HG02798 (cell line): ENCODE data around the gene OVOL3.

Experiments
- ATAC-seq: cut with Tn5 transposase; IDR thresholded peaks from one replicate; pipeline ENCODE4 v1.9.1; 2021; ENCODE audit warnings: mild to moderate bottlenecking; ENCODE audit not compliant: unreplicated experiment, poor library complexity

The OVOL3 gene

GRCh38 chr19:36099166-36099785 lies 11.7 kb upstream of the OVOL3 start:
- no peak for ATAC-seq

GRCh38 chr19:36100476-36100875 lies 10.5 kb upstream of the OVOL3 start:
- ATAC-seq: no peak

GRCh38 chr19:36101550-36102327 lies 9.2 kb upstream of the OVOL3 start:
- ATAC-seq: no peak

GRCh38 chr19:36103040-36103626 lies 7.8 kb upstream of the OVOL3 start:
- no peak for ATAC-seq

GRCh38 chr19:36103842-36104552 lies 6.9 kb upstream of the OVOL3 start:
- ATAC-seq: no peak

- no peak for ATAC-seq
Observed at GRCh38 chr19:36106441-36106840, 4.5 kb upstream of the OVOL3 start.

GRCh38 chr19:36106991-36107390 lies 4.0 kb upstream of the OVOL3 start:
- ATAC-seq: no peak

- ATAC-seq: no peak
Observed at GRCh38 chr19:36108684-36109083, 2.3 kb upstream of the OVOL3 start.

GRCh38 chr19:36111200-36111539 lies 227 bp downstream of the OVOL3 start:
- no peak for ATAC-seq

- no peak for ATAC-seq
Observed at GRCh38 chr19:36112678-36113077, 1.7 kb downstream of the OVOL3 start.

GRCh38 chr19:36113425-36113824 lies 2.5 kb downstream of the OVOL3 start:
- no peak for ATAC-seq

- peak; percentile 0 for ATAC-seq
Observed at GRCh38 chr19:36113894-36114720, 3.2 kb downstream of the OVOL3 start.

- peak; percentile 85 for ATAC-seq
Observed at GRCh38 chr19:36114721-36115452, 3.9 kb downstream of the OVOL3 start, which contains the start of gene POLR2I. Gene POLR2I (minus strand): TSS chr19:36114875. CDS start chr19:36114856, 19 bp downstream.

GRCh38 chr19:36115453-36116343 lies 4.8 kb downstream of the OVOL3 start, which contains the start of gene TBCB:
Gene TBCB (plus strand): TSS chr19:36115468. CDS start chr19:36115561, 93 bp downstream.
- peak; percentile 34 for ATAC-seq

GRCh38 chr19:36116344-36116637 lies 5.3 kb downstream of the OVOL3 start:
- no peak for ATAC-seq

GRCh38 chr19:36120092-36120983 lies 9.4 kb downstream of the OVOL3 start:
- ATAC-seq: no peak

- ATAC-seq: no peak
Observed at GRCh38 chr19:36120984-36121358, 10.0 kb downstream of the OVOL3 start.
